ENCODE results near the gene RNASEH2C. TPM values are rescaled to one million over a fixed set of nuclear protein-coding genes. Genes with fewer than 3 reads are reported as not detected.
"Not testable (repeated sequence)": the region's sequence is repeated elsewhere in the genome, so short reads cannot be mapped to it uniquely, and the experiment has no call there.

RNASEH2C gene
- total RNA-seq, 2 donors from 2014 or later: 41.6 to 47.9 TPM

DNA sequence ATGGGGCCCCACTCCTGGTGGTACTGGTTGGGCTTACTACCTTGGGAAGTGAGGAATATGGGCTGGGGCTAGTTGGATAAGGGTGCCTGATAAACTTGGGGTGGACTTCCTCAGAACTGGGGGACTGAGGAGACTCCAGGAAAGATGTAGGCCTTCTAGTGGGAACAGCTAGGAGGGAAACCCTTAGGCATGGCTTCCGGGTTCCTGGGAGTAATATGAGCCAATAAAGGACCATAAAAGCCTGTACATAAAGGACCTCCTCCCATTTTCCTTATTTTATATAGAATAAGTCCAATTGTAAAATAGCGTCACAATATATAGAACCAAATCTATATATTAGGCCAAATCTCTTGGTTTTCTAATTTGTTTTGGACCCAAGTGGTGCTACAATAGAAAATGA is 18.4 kb upstream of the RNASEH2C start:
- WGBS, 2 experiments (ENCODE audit: insufficient coverage in 1 of 2, insufficient read length in 1 of 2): 73% methylated on average over 1 of the region's 2 CpGs; no CpG with 5 or more reads in 1 of the 2 experiments

DNA sequence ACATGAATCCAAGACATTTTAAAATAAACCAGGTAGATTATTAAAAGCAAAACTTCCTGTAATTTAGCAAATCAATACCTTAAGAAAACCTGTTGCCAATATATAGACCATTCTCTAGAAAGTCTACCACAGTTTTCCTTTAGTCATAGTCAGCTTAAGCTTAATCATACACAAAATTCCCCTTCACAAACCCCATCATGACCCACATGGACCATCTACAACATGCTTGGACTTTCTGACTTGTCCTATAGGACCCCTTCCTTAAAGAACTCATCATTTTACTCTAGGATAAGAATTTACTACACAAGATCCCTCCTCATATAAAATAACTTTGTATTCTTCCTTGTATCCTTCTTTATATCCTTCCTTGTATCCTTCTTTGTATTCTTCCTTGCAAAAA is 16.2 kb upstream of the RNASEH2C start:
- no peak overlapping the region for H3K4me3 Mint-ChIP-seq
- H3K4me3 ChIP-seq (ENCODE audit: low read length): no peak overlapping the region
- no peak for DNase-seq
- no peaks in the 10 kb centered on the region for H3K4me1 ChIP-seq (ENCODE audit: control insufficient read depth, insufficient read depth, low read length)
- H3K27me3 ChIP-seq (ENCODE audit: control insufficient read depth, insufficient read depth, low read length, poor library complexity, severe bottlenecking): no peaks in the 10 kb centered on the region
- H3K4me1 Mint-ChIP-seq: no peaks in the 10 kb centered on the region
- H3K36me3 ChIP-seq (ENCODE audit: control insufficient read depth, insufficient read depth, low read length): no peaks in the 10 kb centered on the region
- H3K27ac ChIP-seq (ENCODE audit: low read depth, low read length): no peak overlapping the region
- H3K27ac Mint-ChIP-seq: no peak overlapping the region
- no peak overlapping the region for H3K9ac ChIP-seq (ENCODE audit: extremely low read depth, low read length, poor library complexity, severe bottlenecking)
- H3K36me3 Mint-ChIP-seq (ENCODE audit: low read depth): no peaks in the 10 kb centered on the region
- peaks cover 44% of the 10 kb centered on the region for H3K9me3 Mint-ChIP-seq
- peaks cover 41% of the 10 kb centered on the region for H3K27me3 Mint-ChIP-seq (ENCODE audit: insufficient read depth)
- peaks cover 20% of the 10 kb centered on the region for H3K9me3 ChIP-seq (ENCODE audit: control insufficient read depth, low read length)
- TF ChIP-seq, protein P1, sequence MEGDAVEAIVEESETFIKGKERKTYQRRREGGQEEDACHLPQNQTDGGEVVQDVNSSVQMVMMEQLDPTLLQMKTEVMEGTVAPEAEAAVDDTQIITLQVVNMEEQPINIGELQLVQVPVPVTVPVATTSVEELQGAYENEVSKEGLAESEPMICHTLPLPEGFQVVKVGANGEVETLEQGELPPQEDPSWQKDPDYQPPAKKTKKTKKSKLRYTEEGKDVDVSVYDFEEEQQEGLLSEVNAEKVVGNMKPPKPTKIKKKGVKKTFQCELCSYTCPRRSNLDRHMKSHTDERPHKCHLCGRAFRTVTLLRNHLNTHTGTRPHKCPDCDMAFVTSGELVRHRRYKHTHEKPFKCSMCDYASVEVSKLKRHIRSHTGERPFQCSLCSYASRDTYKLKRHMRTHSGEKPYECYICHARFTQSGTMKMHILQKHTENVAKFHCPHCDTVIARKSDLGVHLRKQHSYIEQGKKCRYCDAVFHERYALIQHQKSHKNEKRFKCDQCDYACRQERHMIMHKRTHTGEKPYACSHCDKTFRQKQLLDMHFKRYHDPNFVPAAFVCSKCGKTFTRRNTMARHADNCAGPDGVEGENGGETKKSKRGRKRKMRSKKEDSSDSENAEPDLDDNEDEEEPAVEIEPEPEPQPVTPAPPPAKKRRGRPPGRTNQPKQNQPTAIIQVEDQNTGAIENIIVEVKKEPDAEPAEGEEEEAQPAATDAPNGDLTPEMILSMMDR (conservative IDR thresholded peaks at IDR 0.05): no peak

More for the DNA sequence above, 18.4 kb upstream of the RNASEH2C start:
- peaks cover 39% of the 10 kb centered on the region for H3K27me3 Mint-ChIP-seq (ENCODE audit: insufficient read depth)
- Histone ChIP-seq H3K4me3 (ENCODE audit: low read length) (no peak overlapping the region), H3K27me3 (ENCODE audit: control insufficient read depth, insufficient read depth, low read length, poor library complexity, severe bottlenecking) (no peaks in the 10 kb centered on the region), H3K9ac (ENCODE audit: extremely low read depth, low read length, poor library complexity, severe bottlenecking) (no peak overlapping the region), H3K27ac (ENCODE audit: low read depth, low read length) (no peak overlapping the region), H3K4me1 (ENCODE audit: control insufficient read depth, insufficient read depth, low read length) (no peaks in the 10 kb centered on the region), H3K9me3 (ENCODE audit: control insufficient read depth, low read length) (peaks cover 20% of the 10 kb centered on the region), H3K36me3 (ENCODE audit: control insufficient read depth, insufficient read depth, low read length) (no peaks in the 10 kb centered on the region)
- no peaks in the 10 kb centered on the region for H3K36me3 Mint-ChIP-seq (ENCODE audit: low read depth)
- H3K27ac Mint-ChIP-seq: no peak overlapping the region
- H3K4me1 Mint-ChIP-seq: no peaks in the 10 kb centered on the region
- TF ChIP-seq, protein P1 (conservative IDR thresholded peaks at IDR 0.05): no peak
- DNase-seq: no peak
- H3K4me3 Mint-ChIP-seq: no peak overlapping the region
- H3K9me3 Mint-ChIP-seq: peaks cover 40% of the 10 kb centered on the region

DNA sequence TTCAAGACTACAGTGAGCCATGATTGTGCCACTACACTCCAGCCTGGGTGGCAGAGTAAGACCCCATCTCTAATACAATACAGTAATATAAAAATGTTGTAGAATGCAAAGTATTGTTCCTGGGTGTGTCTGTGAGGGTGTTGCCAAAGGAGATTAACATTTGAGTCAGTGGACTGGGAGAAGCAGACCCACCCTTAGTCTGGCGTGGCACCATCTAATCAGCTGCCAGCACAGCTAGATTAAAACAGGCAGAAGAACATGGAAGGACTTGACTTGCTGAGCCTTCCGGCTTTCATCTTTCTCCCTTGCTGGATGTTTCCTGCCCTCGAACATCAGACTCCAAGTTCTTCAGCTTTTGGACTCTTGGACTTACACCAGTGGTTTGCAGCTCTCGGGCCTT is 14.5 kb upstream of the RNASEH2C start:
- peaks cover 20% of the 10 kb centered on the region for H3K9me3 ChIP-seq (ENCODE audit: control insufficient read depth, low read length)
- not testable (repeated sequence) for H3K27me3 ChIP-seq (ENCODE audit: control insufficient read depth, insufficient read depth, low read length, poor library complexity, severe bottlenecking); H3K4me3 Mint-ChIP-seq; H3K4me1 Mint-ChIP-seq; H3K9ac ChIP-seq (ENCODE audit: extremely low read depth, low read length, poor library complexity, severe bottlenecking); DNase-seq; H3K27ac ChIP-seq (ENCODE audit: low read depth, low read length); H3K36me3 Mint-ChIP-seq (ENCODE audit: low read depth); H3K4me3 ChIP-seq (ENCODE audit: low read length); H3K36me3 ChIP-seq (ENCODE audit: control insufficient read depth, insufficient read depth, low read length); H3K27ac Mint-ChIP-seq; H3K4me1 ChIP-seq (ENCODE audit: control insufficient read depth, insufficient read depth, low read length)
- peaks cover 35% of the 10 kb centered on the region for H3K27me3 Mint-ChIP-seq (ENCODE audit: insufficient read depth)
- 80 to 83% methylated on average over 4 of the region's 4 CpGs for WGBS, 2 experiments (ENCODE audit: insufficient coverage in 1 of 2, insufficient read length in 1 of 2)
- H3K9me3 Mint-ChIP-seq: peaks cover 46% of the 10 kb centered on the region

DNA sequence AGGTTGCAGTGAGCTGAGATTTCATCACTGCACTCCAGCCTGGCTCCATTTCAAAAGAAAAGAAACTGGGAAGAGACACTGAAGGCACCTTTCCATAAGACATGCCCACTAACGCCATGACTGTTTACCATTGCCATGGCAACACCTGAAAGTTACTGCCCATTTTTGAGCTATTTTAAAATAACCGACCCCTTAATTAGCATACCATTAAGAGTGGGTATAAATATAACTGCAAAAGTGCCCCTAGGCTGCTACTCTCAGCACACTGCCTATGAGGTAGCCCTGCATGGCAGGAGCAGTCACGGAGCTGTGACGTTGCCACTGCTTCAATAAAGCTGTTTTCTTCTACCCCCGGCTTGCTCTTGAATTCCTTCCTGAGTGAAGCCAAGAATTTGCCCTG is 9.9 kb upstream of the RNASEH2C start:
- TF ChIP-seq, protein P1 (conservative IDR thresholded peaks at IDR 0.05): no peak
- no peak overlapping the region for H3K4me3 ChIP-seq (ENCODE audit: low read length)
- Mint-ChIP-seq H3K9me3 (peaks cover 16% of the 10 kb centered on the region), H3K36me3 (ENCODE audit: low read depth) (no peaks in the 10 kb centered on the region), H3K4me3 (no peak overlapping the region), H3K4me1 (no peaks in the 10 kb centered on the region), H3K27ac (no peak overlapping the region), H3K27me3 (ENCODE audit: insufficient read depth) (peaks cover 38% of the 10 kb centered on the region)
- H3K4me1 ChIP-seq (ENCODE audit: control insufficient read depth, insufficient read depth, low read length): no peaks in the 10 kb centered on the region
- no peaks in the 10 kb centered on the region for H3K27me3 ChIP-seq (ENCODE audit: control insufficient read depth, insufficient read depth, low read length, poor library complexity, severe bottlenecking)
- H3K9me3 ChIP-seq (ENCODE audit: control insufficient read depth, low read length): peaks cover 2% of the 10 kb centered on the region
- no peaks in the 10 kb centered on the region for H3K36me3 ChIP-seq (ENCODE audit: control insufficient read depth, insufficient read depth, low read length)
- DNase-seq: no peak
- WGBS, 2 experiments (ENCODE audit: insufficient coverage in 1 of 2, insufficient read length in 1 of 2): 47 to 73% methylated on average over 2 to 5 of the region's 5 CpGs
- H3K9ac ChIP-seq (ENCODE audit: extremely low read depth, low read length, poor library complexity, severe bottlenecking): no peak overlapping the region
- no peak overlapping the region for H3K27ac ChIP-seq (ENCODE audit: low read depth, low read length)
